COLO668 (cell line): ENCODE measurements around the gene CCDC30.

Experiments
- DNase-seq: peaks from one replicate; lab custom pipeline; 2025; ENCODE audit not compliant: unreplicated experiment; lab: John Stamatoyannopoulos, UW

CCDC30 gene

DNA sequence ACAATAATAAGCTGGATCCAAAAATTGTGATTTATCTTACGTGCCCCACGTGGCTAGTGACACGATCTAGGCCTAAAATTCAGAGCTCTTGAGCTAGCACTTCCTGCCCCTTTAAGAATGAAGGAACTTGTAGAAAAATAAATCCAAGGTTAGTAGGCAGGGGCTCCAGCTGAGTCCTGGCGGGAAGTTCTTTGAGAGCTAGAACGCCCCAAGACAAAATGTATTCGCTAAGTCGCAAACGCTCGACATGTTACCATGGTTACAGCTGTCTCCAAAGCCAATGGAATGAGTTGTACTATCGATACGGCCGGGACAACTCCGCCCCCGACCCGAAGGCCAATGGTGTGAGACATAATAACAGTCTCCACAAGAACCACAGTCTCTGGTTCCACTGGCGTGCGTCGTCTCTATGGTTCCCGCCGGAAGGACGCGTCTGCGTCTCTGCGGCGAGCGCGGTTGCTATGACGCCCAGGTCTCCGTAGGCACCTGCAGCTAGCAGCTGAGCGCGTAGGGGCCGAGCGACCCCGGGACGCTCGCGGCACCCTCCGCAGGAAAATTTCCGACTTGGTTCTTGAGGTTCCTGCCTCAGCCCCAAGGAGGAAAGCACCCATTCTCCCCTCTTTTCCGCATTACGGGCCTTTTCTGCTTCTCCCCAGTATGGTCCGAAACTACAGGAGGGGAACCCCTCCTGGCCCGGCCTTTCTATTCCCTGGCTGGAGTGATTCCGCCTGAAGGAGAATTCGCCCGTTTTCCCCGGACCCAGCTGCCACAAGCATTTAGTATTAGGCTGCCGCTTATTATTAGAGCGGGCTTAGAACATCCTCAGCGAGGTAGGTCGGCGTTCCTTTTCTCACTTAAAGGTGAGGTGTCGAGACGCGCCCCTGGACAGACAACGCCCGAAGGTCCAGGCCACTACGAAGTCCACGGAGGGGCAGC lies at the start of gene CCDC30:
TSS of gene CCDC30 (plus strand) at position 459 of the 936 bp plus-strand sequence. CDS start 17,266 bp downstream, outside the sequence.
- peak; percentile 100 for DNase-seq

GRCh38 chr1:42414551-42415496 lies 48.3 kb upstream of the CCDC30 start:
- no peak for DNase-seq

- DNase-seq: no peak
Observed at GRCh38 chr1:42417166-42417565, 45.9 kb upstream of the CCDC30 start.

DNA sequence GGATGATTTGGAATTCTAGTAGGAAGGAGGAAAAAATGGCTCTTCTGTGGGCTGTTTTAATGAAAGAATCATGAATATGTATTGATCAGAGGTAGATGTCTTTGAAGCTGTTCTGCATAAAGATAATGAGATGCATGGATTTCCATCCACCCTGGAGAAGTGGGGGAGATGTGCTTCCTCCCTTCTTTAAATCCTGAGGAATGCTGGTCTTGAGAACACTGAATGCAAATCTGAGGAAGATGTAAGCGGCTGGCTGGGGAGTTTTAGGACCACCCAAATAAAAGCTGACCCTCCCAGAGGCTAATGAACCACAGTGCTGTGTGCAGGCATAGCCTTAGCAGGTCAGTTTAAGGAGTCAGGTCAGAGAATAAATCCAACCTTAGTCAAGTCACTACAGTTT lies 44.6 kb upstream of the CCDC30 start:
- DNase-seq: no peak

DNA sequence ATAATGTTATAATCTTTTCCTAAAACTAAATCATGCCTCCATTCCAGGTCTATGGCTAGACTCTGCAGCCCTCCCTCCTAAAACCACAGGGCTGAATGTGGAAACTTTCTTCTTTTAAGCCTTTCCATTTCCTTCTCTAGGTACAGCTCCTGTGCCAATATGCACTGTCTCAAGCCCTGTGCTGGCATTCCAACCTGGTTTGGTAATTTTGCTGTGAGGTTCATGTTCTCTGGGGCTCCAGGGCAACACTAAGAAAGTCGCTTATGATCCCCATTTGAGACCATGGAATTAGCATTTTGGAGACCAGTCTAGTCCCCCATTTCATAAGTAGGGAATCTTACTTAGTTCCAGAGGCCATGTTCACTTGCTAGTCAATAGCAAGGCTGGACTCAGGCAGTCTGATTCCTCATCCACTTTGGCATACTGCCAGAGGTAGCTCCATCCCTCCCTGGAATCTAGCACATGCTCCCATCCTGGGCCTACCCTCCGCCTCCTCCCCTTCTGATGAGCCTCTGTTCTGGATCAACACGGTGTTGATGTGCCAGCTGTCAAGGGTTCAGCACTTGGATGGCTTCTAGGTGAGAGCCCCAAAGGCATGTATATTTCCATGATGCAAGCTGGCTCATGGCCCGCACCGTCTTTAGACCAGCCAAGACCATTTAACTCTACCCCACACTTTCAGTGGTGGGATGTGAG lies 43.8 kb upstream of the CCDC30 start:
- no peak for DNase-seq

- no peak for DNase-seq
Observed at GRCh38 chr1:42420121-42420520, 43.0 kb upstream of the CCDC30 start.

DNA sequence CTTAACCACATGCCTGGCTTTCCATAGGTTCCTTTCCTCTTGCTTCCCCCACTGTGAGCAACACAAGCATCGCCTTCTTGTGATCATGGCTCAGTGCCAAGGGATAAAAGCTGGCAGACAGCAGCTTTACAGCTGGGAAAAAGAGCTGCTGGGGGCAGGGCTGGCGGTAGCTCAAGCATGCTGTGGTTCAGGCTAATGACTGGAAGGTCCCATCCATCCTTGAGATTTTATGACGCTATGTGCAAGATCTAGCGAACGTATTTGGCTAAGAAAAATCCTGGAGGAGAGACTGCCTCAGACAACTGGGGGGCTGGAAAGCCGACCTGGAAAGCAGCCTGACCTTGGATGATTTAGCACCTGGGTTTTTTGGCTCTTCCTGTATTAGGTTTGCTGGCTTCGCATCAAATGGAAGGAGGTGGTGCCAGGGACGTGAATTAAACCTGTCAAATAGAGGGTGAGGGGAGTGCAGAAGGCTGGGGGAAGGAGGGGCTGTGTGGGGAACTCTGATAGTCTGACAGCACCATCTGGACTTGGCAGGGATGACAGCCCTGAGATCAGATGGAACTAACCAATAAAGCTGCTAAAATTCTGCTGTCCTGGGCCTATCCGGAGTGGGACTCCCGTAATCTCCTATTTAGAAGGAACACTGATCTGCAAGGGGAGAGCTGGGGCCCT lies 42.0 kb upstream of the CCDC30 start:
- DNase-seq: peak; percentile 89

GRCh38 chr1:42422737-42423136 lies 40.3 kb upstream of the CCDC30 start:
- no peak for DNase-seq

DNA sequence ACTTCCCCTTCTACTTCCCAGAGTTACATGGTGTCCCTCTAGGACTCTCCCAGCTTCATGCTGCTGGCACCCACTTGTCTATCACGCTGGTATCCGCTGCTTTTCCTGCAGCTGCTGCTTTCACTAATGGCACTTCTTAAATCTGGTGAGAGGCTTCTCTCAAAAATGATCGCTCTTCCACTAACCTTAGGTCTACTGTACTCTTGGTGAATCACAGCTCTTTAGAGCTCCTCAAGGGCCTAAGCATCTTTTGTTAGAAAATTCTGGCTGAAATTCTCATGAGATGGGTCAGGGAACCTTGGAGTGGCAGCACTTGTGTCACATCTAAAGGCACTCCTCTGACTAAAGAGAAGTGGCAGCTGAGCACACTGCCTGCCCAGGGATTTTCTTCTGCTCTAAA lies 39.4 kb upstream of the CCDC30 start:
- DNase-seq: no peak

GRCh38 chr1:42424201-42424600 lies 38.9 kb upstream of the CCDC30 start:
- DNase-seq: no peak

DNA sequence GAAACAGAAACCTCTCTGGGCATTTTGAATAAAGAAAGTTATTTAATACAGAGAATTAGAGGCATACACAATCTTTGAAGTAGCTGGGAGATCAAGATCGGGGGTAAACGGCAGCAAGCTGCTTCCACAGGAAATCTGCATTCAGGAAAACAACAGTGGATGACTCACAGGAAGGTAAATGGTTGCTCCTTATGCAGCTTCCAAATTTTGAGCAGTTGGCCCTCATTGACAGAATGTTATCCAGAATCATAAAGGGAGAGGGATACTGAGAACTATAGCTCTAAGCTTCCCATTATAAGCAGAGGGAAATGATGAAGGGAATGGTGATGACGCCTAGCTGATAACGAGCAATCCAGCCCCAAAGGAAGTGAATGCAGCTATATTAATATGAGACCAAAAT lies 35.8 kb upstream of the CCDC30 start:
- no peak for DNase-seq

DNA sequence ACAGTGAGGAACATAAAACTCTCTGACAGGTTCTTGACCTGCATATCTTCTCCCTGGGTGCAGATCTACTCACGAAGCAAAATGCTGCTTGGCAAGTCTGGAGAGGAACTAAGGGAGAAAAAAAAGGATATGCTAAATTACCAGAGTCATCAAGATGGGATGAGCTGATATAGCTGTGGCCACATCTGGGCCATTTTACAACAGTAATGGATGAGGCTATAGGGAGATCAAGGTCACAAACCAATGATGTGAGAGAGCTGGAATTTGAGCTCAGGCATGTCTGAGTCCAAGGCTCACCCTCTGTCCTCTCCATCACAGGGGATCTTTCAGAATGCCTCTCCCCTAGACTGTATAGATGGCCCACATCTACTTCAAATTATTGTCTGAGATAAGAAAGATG lies 33.5 kb upstream of the CCDC30 start:
- DNase-seq: no peak

GRCh38 chr1:42430286-42431135 lies 32.6 kb upstream of the CCDC30 start:
- no peak for DNase-seq

DNA sequence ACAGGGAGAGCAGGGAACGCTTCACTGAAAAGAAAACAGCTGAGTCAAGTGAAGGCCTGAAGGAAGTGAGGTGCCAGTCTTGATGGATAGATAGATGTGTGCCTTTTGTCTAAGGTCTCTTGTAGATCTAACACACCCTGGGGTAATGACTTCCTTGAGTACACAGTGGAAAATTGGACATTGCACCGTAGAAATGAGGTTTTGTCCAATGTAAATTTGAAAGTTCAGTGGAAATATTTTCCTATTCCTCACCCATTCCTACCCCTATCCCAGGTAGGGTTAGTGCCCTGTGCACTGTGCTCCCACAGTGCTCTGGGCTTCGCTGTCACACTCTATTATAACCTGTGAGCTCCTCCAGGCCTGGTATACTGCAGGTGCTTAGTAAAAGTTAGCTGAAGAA lies 31.6 kb upstream of the CCDC30 start:
- no peak for DNase-seq

GRCh38 chr1:42432714-42433113 lies 30.4 kb upstream of the CCDC30 start:
- DNase-seq: no peak

GRCh38 chr1:42433369-42433768 lies 29.7 kb upstream of the CCDC30 start:
- no peak for DNase-seq

DNA sequence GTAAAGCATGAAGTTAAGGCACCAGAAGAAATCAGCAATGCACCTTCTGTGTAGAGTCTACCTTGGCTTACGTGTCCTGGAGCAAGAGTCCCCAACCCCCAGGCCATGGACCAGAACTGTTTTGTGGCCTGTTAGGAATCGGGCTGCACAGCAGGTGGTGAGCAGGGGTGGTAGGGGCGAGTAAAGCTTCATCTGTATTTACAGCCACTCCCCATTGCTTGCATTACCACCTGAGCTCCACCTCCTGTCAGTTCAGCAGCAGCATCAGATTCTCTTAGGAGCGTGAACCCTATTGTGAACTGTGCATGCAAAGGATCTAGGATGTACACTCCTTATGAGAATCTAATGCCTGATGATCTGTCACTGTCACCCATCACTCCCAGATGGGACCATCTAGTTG lies 28.7 kb upstream of the CCDC30 start:
- no peak for DNase-seq

DNA sequence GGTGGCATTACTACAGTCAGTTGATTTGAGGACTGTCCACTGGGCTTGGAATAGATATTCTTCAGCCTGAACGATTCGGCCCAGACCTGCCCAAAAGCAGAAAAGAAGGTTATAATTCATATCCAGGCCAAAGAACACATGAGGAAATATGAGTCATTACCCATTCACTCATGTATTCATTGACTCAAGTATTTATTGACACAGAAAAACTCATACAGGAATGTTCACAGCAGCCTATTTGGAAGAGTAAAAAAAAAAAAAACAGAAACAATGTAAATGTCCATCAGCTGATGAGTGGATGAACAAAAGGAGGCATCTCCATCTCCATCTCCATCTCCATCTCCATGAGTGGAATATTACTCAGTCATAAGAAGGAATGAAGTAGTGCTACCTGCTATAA lies 23.1 kb upstream of the CCDC30 start:
- DNase-seq: no peak

GRCh38 chr1:42442662-42443061 lies 20.4 kb upstream of the CCDC30 start:
- DNase-seq: no peak

- DNase-seq: no peak
Observed at GRCh38 chr1:42449256-42449655, 13.8 kb upstream of the CCDC30 start.
